ENCODE data around the gene CASZ1. TPM values are rescaled to one million over a fixed set of nuclear protein-coding genes. Genes with fewer than 3 reads are reported as not detected.

Gene CASZ1
- total RNA-seq, 1 donor from 2014 or later = 3.4 TPM

DNA sequence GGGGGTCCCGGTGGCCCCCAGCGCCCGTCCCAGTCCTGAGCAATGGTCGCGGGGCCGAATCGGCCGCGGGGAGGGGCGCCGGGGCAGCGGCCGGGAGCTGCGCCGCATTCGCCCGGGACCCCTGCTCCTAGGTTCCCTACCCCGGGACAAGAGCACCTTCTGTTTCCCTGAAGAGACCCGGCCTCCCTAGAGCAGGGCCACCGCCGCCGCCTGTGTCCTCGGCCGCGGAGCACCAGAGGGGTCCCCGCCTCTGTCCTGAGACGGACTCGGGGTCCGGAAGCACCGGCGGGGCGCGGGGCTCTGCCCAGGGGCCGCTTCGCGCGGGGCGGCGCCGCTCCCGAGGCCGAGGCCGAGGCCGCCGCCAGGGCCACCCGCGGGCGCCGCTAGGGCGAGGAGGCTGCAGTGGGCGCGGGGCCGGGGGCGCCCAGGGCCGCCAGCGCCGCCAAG, 157.9 kb downstream of the CASZ1 start:
- peak overlapping the region; percentile 48 for H3K4me3 ChIP-seq
- peaks cover 41% of the 10 kb centered on the region for H3K27me3 ChIP-seq
- no peaks in the 10 kb centered on the region for H3K79me2 ChIP-seq (ENCODE audit: low read depth)
- TF ChIP-seq, protein P1, sequence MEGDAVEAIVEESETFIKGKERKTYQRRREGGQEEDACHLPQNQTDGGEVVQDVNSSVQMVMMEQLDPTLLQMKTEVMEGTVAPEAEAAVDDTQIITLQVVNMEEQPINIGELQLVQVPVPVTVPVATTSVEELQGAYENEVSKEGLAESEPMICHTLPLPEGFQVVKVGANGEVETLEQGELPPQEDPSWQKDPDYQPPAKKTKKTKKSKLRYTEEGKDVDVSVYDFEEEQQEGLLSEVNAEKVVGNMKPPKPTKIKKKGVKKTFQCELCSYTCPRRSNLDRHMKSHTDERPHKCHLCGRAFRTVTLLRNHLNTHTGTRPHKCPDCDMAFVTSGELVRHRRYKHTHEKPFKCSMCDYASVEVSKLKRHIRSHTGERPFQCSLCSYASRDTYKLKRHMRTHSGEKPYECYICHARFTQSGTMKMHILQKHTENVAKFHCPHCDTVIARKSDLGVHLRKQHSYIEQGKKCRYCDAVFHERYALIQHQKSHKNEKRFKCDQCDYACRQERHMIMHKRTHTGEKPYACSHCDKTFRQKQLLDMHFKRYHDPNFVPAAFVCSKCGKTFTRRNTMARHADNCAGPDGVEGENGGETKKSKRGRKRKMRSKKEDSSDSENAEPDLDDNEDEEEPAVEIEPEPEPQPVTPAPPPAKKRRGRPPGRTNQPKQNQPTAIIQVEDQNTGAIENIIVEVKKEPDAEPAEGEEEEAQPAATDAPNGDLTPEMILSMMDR (IDR thresholded peaks at IDR 0.05) = no peak
- peak; percentile 66 for TF ChIP-seq EZH2 (IDR thresholded peaks at IDR 0.05)
- H3K27ac Mint-ChIP-seq = no peak overlapping the region
- H3K4me3 Mint-ChIP-seq = no peak overlapping the region
- H3K36me3 Mint-ChIP-seq = peaks cover 7% of the 10 kb centered on the region
- H3K9me3 ChIP-seq (ENCODE audit: low read depth) = no peaks in the 10 kb centered on the region
- H3K36me3 ChIP-seq = no peaks in the 10 kb centered on the region
- DNase-seq (ENCODE audit: low spot score) = no peak
- no peak overlapping the region for H3K27ac ChIP-seq
- H3K4me1 Mint-ChIP-seq = peaks cover 13% of the 10 kb centered on the region
- peaks cover 29% of the 10 kb centered on the region for H4K20me1 ChIP-seq (ENCODE audit: low read depth)
- H3K4me1 ChIP-seq = peaks cover 7% of the 10 kb centered on the region
- peaks cover 16% of the 10 kb centered on the region for H3F3A ChIP-seq (ENCODE audit: low read depth)
- peak overlapping the region; percentile 50 for H2AFZ ChIP-seq (replicated peaks)
- no peaks in the 10 kb centered on the region for H3K9me3 Mint-ChIP-seq
- no peak overlapping the region for H3K9ac ChIP-seq
- peaks cover 23% of the 10 kb centered on the region for H3K27me3 Mint-ChIP-seq (ENCODE audit: insufficient read depth, low read depth)
- H3K4me2 ChIP-seq = peak overlapping the region; percentile 85

DNA sequence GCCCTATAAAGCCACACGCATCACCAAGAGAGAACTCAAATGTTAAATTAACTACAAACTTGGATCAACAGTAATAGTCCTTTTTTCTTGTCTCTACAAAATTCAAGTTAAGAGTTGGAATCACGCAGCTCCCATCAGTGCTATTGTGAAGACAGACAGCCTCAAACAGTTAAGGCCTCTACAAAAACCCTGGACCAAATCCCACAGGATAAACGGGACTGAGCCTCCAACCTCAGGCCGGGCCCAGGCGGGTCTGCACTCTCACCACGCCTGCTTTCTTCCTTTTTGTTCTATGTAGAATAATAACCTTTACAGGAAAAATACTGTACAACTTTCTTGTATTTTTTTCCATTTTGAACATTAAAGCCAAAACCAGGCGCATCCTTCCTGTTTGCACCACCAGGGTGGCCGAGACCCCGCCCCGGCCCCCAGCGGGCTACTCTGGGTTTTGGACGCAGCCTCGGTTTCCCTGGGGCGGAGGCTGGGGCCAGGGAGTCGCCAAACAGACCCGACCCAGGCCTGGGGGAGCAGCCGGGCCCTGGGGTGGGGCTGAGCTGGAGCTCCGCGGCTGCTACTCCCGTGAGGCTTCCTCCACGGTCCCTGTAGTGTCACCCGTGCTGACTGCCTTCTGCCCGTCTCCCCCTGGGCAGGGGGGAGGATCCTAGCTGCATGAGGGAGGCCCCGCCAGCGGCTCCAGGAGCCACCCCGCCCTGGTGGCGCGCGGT, 158.4 kb downstream of the CASZ1 start:
- no peak overlapping the region for H3K4me3 Mint-ChIP-seq
- DNase-seq (ENCODE audit: low spot score) = no peak
- H3K9me3 ChIP-seq (ENCODE audit: low read depth) = no peaks in the 10 kb centered on the region
- peaks cover 23% of the 10 kb centered on the region for H3K27me3 Mint-ChIP-seq (ENCODE audit: insufficient read depth, low read depth)
- H3K4me2 ChIP-seq = peak overlapping the region; percentile 85
- no peak overlapping the region for H3K27ac ChIP-seq
- no peaks in the 10 kb centered on the region for H3K36me3 ChIP-seq
- H3K4me3 ChIP-seq = peak overlapping the region; percentile 48
- no peaks in the 10 kb centered on the region for H3K9me3 Mint-ChIP-seq
- peaks cover 35% of the 10 kb centered on the region for H4K20me1 ChIP-seq (ENCODE audit: low read depth)
- H3K79me2 ChIP-seq (ENCODE audit: low read depth) = no peaks in the 10 kb centered on the region
- H3K27ac Mint-ChIP-seq = no peak overlapping the region
- TF ChIP-seq EZH2phosphoT487 (IDR thresholded peaks at IDR 0.05) = no peak
- TF ChIP-seq, protein P1 (IDR thresholded peaks at IDR 0.05) = peak; percentile 8
- H3K9ac ChIP-seq = no peak overlapping the region
- peaks cover 7% of the 10 kb centered on the region for H3K36me3 Mint-ChIP-seq
- H3K4me1 Mint-ChIP-seq = peaks cover 18% of the 10 kb centered on the region
- peaks cover 19% of the 10 kb centered on the region for H3F3A ChIP-seq (ENCODE audit: low read depth)
- H2AFZ ChIP-seq (replicated peaks) = peak overlapping the region; percentile 50
- H3K27me3 ChIP-seq = peaks cover 41% of the 10 kb centered on the region
- H3K4me1 ChIP-seq = peaks cover 11% of the 10 kb centered on the region

DNA sequence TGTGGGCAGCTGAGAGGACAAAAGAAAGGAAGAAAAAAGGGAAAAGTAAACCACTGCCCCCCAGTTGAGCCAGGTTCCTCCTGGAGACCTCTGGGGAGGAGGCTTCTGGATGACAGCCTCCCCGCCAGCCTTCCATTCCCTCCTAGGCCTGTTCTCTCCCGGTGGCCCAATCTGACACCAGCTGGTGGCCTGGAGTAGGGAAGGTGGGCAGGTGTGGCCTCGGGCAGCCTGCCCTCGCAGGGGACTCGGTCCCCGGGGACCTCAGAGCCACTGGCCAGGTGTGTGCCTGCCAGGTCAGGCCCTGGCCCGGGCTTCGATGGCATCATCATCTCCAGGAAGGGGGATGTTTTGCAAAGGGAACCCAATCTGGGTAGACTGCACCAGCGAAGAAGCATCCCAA, 159.0 kb downstream of the CASZ1 start:
- no peak overlapping the region for H3K4me3 Mint-ChIP-seq
- H4K20me1 ChIP-seq (ENCODE audit: low read depth) = peaks cover 41% of the 10 kb centered on the region
- H3K4me1 Mint-ChIP-seq = peaks cover 24% of the 10 kb centered on the region
- H3K36me3 ChIP-seq = no peaks in the 10 kb centered on the region
- H3K9me3 Mint-ChIP-seq = no peaks in the 10 kb centered on the region
- peaks cover 23% of the 10 kb centered on the region for H3K27me3 Mint-ChIP-seq (ENCODE audit: insufficient read depth, low read depth)
- H3K36me3 Mint-ChIP-seq = peaks cover 7% of the 10 kb centered on the region
- H3K4me2 ChIP-seq = no peak overlapping the region
- peaks cover 17% of the 10 kb centered on the region for H3K4me1 ChIP-seq
- peaks cover 41% of the 10 kb centered on the region for H3K27me3 ChIP-seq
- no peak overlapping the region for H2AFZ ChIP-seq (replicated peaks)
- no peak overlapping the region for H3K4me3 ChIP-seq
- no peak for DNase-seq (ENCODE audit: low spot score)
- H3F3A ChIP-seq (ENCODE audit: low read depth) = peaks cover 25% of the 10 kb centered on the region
- no peak overlapping the region for H3K27ac ChIP-seq
- H3K9me3 ChIP-seq (ENCODE audit: low read depth) = no peaks in the 10 kb centered on the region
- no peak overlapping the region for H3K27ac Mint-ChIP-seq
- H3K9ac ChIP-seq = no peak overlapping the region
- H3K79me2 ChIP-seq (ENCODE audit: low read depth) = no peaks in the 10 kb centered on the region
- TF ChIP-seq EZH2 (IDR thresholded peaks at IDR 0.05) (no peak), EZH2phosphoT487 (IDR thresholded peaks at IDR 0.05) (no peak)
- TF ChIP-seq, protein P1 (IDR thresholded peaks at IDR 0.05) = no peak

All from neural progenitor cell (in vitro differentiated cells).